ENCODE results near the gene CT45A5. TPM values are rescaled to one million over a fixed set of nuclear protein-coding genes. Genes with fewer than 3 reads are reported as not detected.
"Not testable (repeated sequence)": the region's sequence is repeated elsewhere in the genome, so short reads cannot be mapped to it uniquely, and the experiment has no call there.

The CT45A5 gene
- polyA plus RNA-seq (2012; ENCODE audit: insufficient read depth, insufficient read length, low read depth), result not detected

GRCh38 chrX:135785403-135785802, at the start of gene CT45A5:
CT45A5 (minus strand) TSS chrX:135785503; CDS start chrX:135781729, 3,774 bp downstream.
- not testable (repeated sequence) for H3K27me3 ChIP-seq; H3K9me3 ChIP-seq; H3K4me3 ChIP-seq (ENCODE audit: low read depth, low read length); DNase-seq; H3K36me3 ChIP-seq; H3K4me1 ChIP-seq

- not testable (repeated sequence) for H3K36me3 ChIP-seq; H3K27me3 ChIP-seq; H3K9me3 ChIP-seq; DNase-seq; H3K4me1 ChIP-seq; H3K4me3 ChIP-seq (ENCODE audit: low read depth, low read length)
Measured at GRCh38 chrX:135819912-135820311, 34.6 kb upstream of the CT45A5 start, which contains the start of gene CT45A2. CT45A2 (minus strand) TSS chrX:135820012; CDS start chrX:135816265, 3,747 bp downstream.

GRCh38 chrX:135802687-135803086, 17.4 kb upstream of the CT45A5 start, which contains the start of gene CT45A6:
CT45A6 (minus strand) TSS chrX:135802787; CDS start chrX:135798993, 3,794 bp downstream.
- H3K9me3 ChIP-seq; H3K4me3 ChIP-seq (ENCODE audit: low read depth, low read length); H3K4me1 ChIP-seq; H3K36me3 ChIP-seq; H3K27me3 ChIP-seq; DNase-seq: not testable (repeated sequence)

GRCh38 chrX:135768091-135768490, 17.2 kb downstream of the CT45A5 start, which contains the start of gene CT45A3:
CT45A3 (minus strand) TSS chrX:135768191; CDS start chrX:135764444, 3,747 bp downstream.
- not testable (repeated sequence) for H3K4me1 ChIP-seq; H3K36me3 ChIP-seq; DNase-seq; H3K9me3 ChIP-seq; H3K4me3 ChIP-seq (ENCODE audit: low read depth, low read length); H3K27me3 ChIP-seq

GRCh38 chrX:135744739-135745138, 40.6 kb downstream of the CT45A5 start:
- not testable (repeated sequence) for H3K27me3 ChIP-seq; H3K4me3 ChIP-seq (ENCODE audit: low read depth, low read length); H3K9me3 ChIP-seq; H3K36me3 ChIP-seq; H3K4me1 ChIP-seq; DNase-seq

- H3K9me3 ChIP-seq, result no peaks in the 10 kb centered on the region
- H3K27me3 ChIP-seq, result no peaks in the 10 kb centered on the region
- H3K4me1 ChIP-seq, result no peaks in the 10 kb centered on the region
- TF ChIP-seq CTCF (IDR thresholded peaks at IDR 0.05; ENCODE audit: low read depth, low read length), result no peak
- no peaks in the 10 kb centered on the region for H3K36me3 ChIP-seq
- H3K4me3 ChIP-seq (ENCODE audit: low read depth, low read length), result no peak overlapping the region
- DNase-seq, result no peak
Measured at GRCh38 chrX:135741192-135741715, 44.0 kb downstream of the CT45A5 start.

- Histone ChIP-seq H3K4me1 (no peaks in the 10 kb centered on the region), H3K27me3 (no peaks in the 10 kb centered on the region), H3K9me3 (no peaks in the 10 kb centered on the region), H3K36me3 (no peaks in the 10 kb centered on the region), H3K4me3 (ENCODE audit: low read depth, low read length) (no peak overlapping the region)
- peak; percentile 66 for TF ChIP-seq CTCF (IDR thresholded peaks at IDR 0.05; ENCODE audit: low read depth, low read length)
- peak; percentile 55 for DNase-seq
Measured at GRCh38 chrX:135740681-135741149, 44.6 kb downstream of the CT45A5 start.

- Histone ChIP-seq H3K9me3 (no peaks in the 10 kb centered on the region), H3K36me3 (no peaks in the 10 kb centered on the region), H3K4me3 (ENCODE audit: low read depth, low read length) (no peak overlapping the region), H3K4me1 (no peaks in the 10 kb centered on the region), H3K27me3 (no peaks in the 10 kb centered on the region)
- no peak for TF ChIP-seq CTCF (IDR thresholded peaks at IDR 0.05; ENCODE audit: low read depth, low read length)
- DNase-seq, result no peak
Measured at GRCh38 chrX:135737366-135738071, 47.8 kb downstream of the CT45A5 start.

- not testable (repeated sequence) for H3K27me3 ChIP-seq; H3K9me3 ChIP-seq; DNase-seq; H3K4me3 ChIP-seq (ENCODE audit: low read depth, low read length); H3K4me1 ChIP-seq; H3K36me3 ChIP-seq
Measured at GRCh38 chrX:135734666-135735065, 50.6 kb downstream of the CT45A5 start.
